Measurements from ENCODE around the gene QDPR.

The QDPR gene

GRCh38 chr4:17491196-17491595 is 20.7 kb downstream of the QDPR start:
- TF ChIP-seq, protein P1, sequence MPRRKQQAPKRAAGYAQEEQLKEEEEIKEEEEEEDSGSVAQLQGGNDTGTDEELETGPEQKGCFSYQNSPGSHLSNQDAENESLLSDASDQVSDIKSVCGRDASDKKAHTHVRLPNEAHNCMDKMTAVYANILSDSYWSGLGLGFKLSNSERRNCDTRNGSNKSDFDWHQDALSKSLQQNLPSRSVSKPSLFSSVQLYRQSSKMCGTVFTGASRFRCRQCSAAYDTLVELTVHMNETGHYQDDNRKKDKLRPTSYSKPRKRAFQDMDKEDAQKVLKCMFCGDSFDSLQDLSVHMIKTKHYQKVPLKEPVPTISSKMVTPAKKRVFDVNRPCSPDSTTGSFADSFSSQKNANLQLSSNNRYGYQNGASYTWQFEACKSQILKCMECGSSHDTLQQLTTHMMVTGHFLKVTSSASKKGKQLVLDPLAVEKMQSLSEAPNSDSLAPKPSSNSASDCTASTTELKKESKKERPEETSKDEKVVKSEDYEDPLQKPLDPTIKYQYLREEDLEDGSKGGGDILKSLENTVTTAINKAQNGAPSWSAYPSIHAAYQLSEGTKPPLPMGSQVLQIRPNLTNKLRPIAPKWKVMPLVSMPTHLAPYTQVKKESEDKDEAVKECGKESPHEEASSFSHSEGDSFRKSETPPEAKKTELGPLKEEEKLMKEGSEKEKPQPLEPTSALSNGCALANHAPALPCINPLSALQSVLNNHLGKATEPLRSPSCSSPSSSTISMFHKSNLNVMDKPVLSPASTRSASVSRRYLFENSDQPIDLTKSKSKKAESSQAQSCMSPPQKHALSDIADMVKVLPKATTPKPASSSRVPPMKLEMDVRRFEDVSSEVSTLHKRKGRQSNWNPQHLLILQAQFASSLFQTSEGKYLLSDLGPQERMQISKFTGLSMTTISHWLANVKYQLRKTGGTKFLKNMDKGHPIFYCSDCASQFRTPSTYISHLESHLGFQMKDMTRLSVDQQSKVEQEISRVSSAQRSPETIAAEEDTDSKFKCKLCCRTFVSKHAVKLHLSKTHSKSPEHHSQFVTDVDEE (CRISPR knock-in tag; IDR thresholded peaks at IDR 0.05): no peak
- no peak for TF ChIP-seq ZNF70 (CRISPR knock-in tag; IDR thresholded peaks at IDR 0.05)
- TF ChIP-seq ZFP3 (CRISPR knock-in tag; IDR thresholded peaks at IDR 0.05): no peak
- TF ChIP-seq, protein P2, sequence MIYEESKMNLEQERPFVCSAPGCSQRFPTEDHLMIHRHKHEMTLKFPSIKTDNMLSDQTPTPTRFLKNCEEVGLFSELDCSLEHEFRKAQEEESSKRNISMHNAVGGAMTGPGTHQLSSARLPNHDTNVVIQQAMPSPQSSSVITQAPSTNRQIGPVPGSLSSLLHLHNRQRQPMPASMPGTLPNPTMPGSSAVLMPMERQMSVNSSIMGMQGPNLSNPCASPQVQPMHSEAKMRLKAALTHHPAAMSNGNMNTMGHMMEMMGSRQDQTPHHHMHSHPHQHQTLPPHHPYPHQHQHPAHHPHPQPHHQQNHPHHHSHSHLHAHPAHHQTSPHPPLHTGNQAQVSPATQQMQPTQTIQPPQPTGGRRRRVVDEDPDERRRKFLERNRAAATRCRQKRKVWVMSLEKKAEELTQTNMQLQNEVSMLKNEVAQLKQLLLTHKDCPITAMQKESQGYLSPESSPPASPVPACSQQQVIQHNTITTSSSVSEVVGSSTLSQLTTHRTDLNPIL (CRISPR knock-in tag; IDR thresholded peaks at IDR 0.05; ENCODE audit: low read depth): no peak
- TF ChIP-seq RARB (CRISPR knock-in tag; IDR thresholded peaks at IDR 0.05): no peak
- no peak for TF ChIP-seq BACH2 (CRISPR knock-in tag; IDR thresholded peaks at IDR 0.05; ENCODE audit: borderline replicate concordance)
- no peak for TF ChIP-seq ZC3H10 (CRISPR knock-in tag; IDR thresholded peaks at IDR 0.05)
- no peak for TF ChIP-seq ZNF565 (CRISPR knock-in tag; conservative IDR thresholded peaks at IDR 0.05; ENCODE audit: low read depth)
- TF ChIP-seq, protein P3, sequence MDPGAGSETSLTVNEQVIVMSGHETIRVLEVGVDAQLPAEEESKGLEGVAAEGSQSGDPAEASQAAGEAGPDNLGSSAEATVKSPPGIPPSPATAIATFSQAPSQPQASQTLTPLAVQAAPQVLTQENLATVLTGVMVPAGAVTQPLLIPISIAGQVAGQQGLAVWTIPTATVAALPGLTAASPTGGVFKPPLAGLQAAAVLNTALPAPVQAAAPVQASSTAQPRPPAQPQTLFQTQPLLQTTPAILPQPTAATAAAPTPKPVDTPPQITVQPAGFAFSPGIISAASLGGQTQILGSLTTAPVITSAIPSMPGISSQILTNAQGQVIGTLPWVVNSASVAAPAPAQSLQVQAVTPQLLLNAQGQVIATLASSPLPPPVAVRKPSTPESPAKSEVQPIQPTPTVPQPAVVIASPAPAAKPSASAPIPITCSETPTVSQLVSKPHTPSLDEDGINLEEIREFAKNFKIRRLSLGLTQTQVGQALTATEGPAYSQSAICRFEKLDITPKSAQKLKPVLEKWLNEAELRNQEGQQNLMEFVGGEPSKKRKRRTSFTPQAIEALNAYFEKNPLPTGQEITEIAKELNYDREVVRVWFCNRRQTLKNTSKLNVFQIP (CRISPR knock-in tag; IDR thresholded peaks at IDR 0.05; ENCODE audit: borderline replicate concordance, low read depth): no peak
- TF ChIP-seq ESRRG (CRISPR knock-in tag; IDR thresholded peaks at IDR 0.05): no peak
- TF ChIP-seq, protein P4, sequence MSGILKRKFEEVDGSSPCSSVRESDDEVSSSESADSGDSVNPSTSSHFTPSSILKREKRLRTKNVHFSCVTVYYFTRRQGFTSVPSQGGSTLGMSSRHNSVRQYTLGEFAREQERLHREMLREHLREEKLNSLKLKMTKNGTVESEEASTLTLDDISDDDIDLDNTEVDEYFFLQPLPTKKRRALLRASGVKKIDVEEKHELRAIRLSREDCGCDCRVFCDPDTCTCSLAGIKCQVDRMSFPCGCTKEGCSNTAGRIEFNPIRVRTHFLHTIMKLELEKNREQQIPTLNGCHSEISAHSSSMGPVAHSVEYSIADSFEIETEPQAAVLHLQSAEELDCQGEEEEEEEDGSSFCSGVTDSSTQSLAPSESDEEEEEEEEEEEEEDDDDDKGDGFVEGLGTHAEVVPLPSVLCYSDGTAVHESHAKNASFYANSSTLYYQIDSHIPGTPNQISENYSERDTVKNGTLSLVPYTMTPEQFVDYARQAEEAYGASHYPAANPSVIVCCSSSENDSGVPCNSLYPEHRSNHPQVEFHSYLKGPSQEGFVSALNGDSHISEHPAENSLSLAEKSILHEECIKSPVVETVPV (CRISPR knock-in tag; IDR thresholded peaks at IDR 0.05): no peak
- TF ChIP-seq CSDC2 (CRISPR knock-in tag; IDR thresholded peaks at IDR 0.05): no peak
- no peak for TF ChIP-seq OSR1 (CRISPR knock-in tag; IDR thresholded peaks at IDR 0.05)
- TF ChIP-seq GLIS3 (CRISPR knock-in tag; IDR thresholded peaks at IDR 0.05): no peak
- no peak for TF ChIP-seq TOX (CRISPR knock-in tag; IDR thresholded peaks at IDR 0.05; ENCODE audit: borderline replicate concordance)
- no peak for TF ChIP-seq ISL1 (CRISPR knock-in tag; IDR thresholded peaks at IDR 0.05)
- TF ChIP-seq TCF4 (CRISPR knock-in tag; IDR thresholded peaks at IDR 0.05; ENCODE audit: borderline replicate concordance): no peak
- no peak for TF ChIP-seq ZNF8 (CRISPR knock-in tag; IDR thresholded peaks at IDR 0.05)

GRCh38 chr4:17490575-17491059 is 21.3 kb downstream of the QDPR start:
- peak; percentile 83 for ATAC-seq
- TF ChIP-seq, protein P3 (CRISPR knock-in tag; IDR thresholded peaks at IDR 0.05; ENCODE audit: borderline replicate concordance, low read depth): no peak
- TF ChIP-seq SNAI2 (CRISPR knock-in tag; IDR thresholded peaks at IDR 0.05) (peak; percentile 99), ZFP3 (CRISPR knock-in tag; IDR thresholded peaks at IDR 0.05) (peak; percentile 82), ZFP30 (CRISPR knock-in tag; IDR thresholded peaks at IDR 0.05) (no peak; the same call in 1 of the 2 replicates), GLIS3 (CRISPR knock-in tag; IDR thresholded peaks at IDR 0.05) (peak; percentile 97), TOX (CRISPR knock-in tag; IDR thresholded peaks at IDR 0.05; ENCODE audit: borderline replicate concordance) (no peak), BACH2 (CRISPR knock-in tag; IDR thresholded peaks at IDR 0.05; ENCODE audit: borderline replicate concordance) (no peak), ZC3H10 (CRISPR knock-in tag; IDR thresholded peaks at IDR 0.05) (no peak), RARB (CRISPR knock-in tag; IDR thresholded peaks at IDR 0.05) (no peak), ESRRG (CRISPR knock-in tag; IDR thresholded peaks at IDR 0.05) (peak; percentile 68; the same call in 1 of the 2 replicates), CSDC2 (CRISPR knock-in tag; IDR thresholded peaks at IDR 0.05) (no peak), ISL1 (CRISPR knock-in tag; IDR thresholded peaks at IDR 0.05) (peak; percentile 95), ZNF565 (CRISPR knock-in tag; conservative IDR thresholded peaks at IDR 0.05; ENCODE audit: low read depth) (peak; percentile 80), PPARA (CRISPR knock-in tag; IDR thresholded peaks at IDR 0.05; ENCODE audit: borderline replicate concordance) (peak; percentile 11; the same call in 1 of the 2 replicates), TCF4 (CRISPR knock-in tag; IDR thresholded peaks at IDR 0.05; ENCODE audit: borderline replicate concordance) (peak; percentile 99), ARNTL (CRISPR knock-in tag; IDR thresholded peaks at IDR 0.05; ENCODE audit: borderline replicate concordance, low read depth) (no peak), ZNF70 (CRISPR knock-in tag; IDR thresholded peaks at IDR 0.05) (0 out of 2 replicates have a peak, but pooled peaks have one; percentile 32)
- TF ChIP-seq, protein P4 (CRISPR knock-in tag; IDR thresholded peaks at IDR 0.05): peak; percentile 94
- TF ChIP-seq, protein P5, sequence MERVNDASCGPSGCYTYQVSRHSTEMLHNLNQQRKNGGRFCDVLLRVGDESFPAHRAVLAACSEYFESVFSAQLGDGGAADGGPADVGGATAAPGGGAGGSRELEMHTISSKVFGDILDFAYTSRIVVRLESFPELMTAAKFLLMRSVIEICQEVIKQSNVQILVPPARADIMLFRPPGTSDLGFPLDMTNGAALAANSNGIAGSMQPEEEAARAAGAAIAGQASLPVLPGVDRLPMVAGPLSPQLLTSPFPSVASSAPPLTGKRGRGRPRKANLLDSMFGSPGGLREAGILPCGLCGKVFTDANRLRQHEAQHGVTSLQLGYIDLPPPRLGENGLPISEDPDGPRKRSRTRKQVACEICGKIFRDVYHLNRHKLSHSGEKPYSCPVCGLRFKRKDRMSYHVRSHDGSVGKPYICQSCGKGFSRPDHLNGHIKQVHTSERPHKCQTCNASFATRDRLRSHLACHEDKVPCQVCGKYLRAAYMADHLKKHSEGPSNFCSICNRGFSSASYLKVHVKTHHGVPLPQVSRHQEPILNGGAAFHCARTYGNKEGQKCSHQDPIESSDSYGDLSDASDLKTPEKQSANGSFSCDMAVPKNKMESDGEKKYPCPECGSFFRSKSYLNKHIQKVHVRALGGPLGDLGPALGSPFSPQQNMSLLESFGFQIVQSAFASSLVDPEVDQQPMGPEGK (CRISPR knock-in tag; IDR thresholded peaks at IDR 0.05; ENCODE audit: borderline replicate concordance): 0 out of 2 replicates have a peak, but pooled peaks have one; percentile 78

More at GRCh38 chr4:17491196-17491595, 20.7 kb downstream of the QDPR start:
- peak; percentile 18; the same call in 2 of the 3 replicates for ATAC-seq
